CD14-positive monocyte (primary cell): ENCODE data around the gene ANKRD44. TPM values are rescaled to one million over a fixed set of nuclear protein-coding genes. Genes with fewer than 3 reads are reported as not detected.

Experiments used
- DNase-seq, 3 donors: peaks; one replicate each; pipeline ENCODE4 v3.0.0-alpha.2; 2011 to 2022
- H2AFZ ChIP-seq: 2 replicates; pipeline ENCODE4 v1.6.0; 2012; ENCODE audit warnings: mild to moderate bottlenecking, low read depth, low read length, inconsistent platforms; ENCODE audit not compliant: insufficient read depth, poor library complexity, severe bottlenecking
- H3K27ac ChIP-seq, 2 donors: 1 replicate in 1 of 2; 2 replicates in 1 of 2; pipeline ENCODE4 v1.5.1; 2012 to 2013; ENCODE audit warnings: low read length in 2 of 2, control low read depth in 1 of 2, inconsistent platforms in 1 of 2, low read depth in 1 of 2, mild to moderate bottlenecking in 1 of 2
- H3K27me3 ChIP-seq, 2 donors: one replicate each; pipeline versions ENCODE4 v1.6.0 to v1.6.1; 2011 to 2013; ENCODE audit warnings: low read length in 2 of 2; ENCODE audit not compliant: control insufficient read depth in 2 of 2, insufficient read depth in 2 of 2
- H3K36me3 ChIP-seq, 2 donors: replicated peaks in 1 of 2; 1 replicate in 1 of 2; 2 replicates in 1 of 2; pipeline versions ENCODE4 v1.5.1 to v1.6.1; 2012 to 2013; ENCODE audit warnings: low read length in 2 of 2, control low read depth in 1 of 2, inconsistent platforms in 1 of 2, mild to moderate bottlenecking in 1 of 2; ENCODE audit not compliant: insufficient read depth in 2 of 2, control insufficient read depth in 1 of 2
- H3K4me1 ChIP-seq, 2 donors: 1 replicate in 1 of 2; 2 replicates in 1 of 2; pipeline versions ENCODE4 v1.5.1 to v1.6.1; 2012 to 2013; ENCODE audit warnings: low read length in 2 of 2, control low read depth in 1 of 2, inconsistent platforms in 1 of 2, mild to moderate bottlenecking in 1 of 2, moderate library complexity in 1 of 2; ENCODE audit not compliant: insufficient read depth in 2 of 2, control insufficient read depth in 1 of 2
- H3K4me2 ChIP-seq: replicated peaks from 2 replicates; pipeline ENCODE3; 2012; ENCODE audit warnings: low read length, moderate library complexity, mild to moderate bottlenecking; ENCODE audit not compliant: poor library complexity, severe bottlenecking; ENCODE audit errors: extremely low read depth
- H3K4me3 ChIP-seq, 3 experiments: fragments of 200-600 bp in 1 of 3; sonication (generic) in 1 of 3; replicated peaks in 1 of 3; 1 replicate in 2 of 3; 2 replicates in 1 of 3; pipeline ENCODE4 v1.5.1; 2011 to 2013; ENCODE audit warnings: low read length in 3 of 3, mild to moderate bottlenecking in 3 of 3, control low read depth in 2 of 3, low read depth in 2 of 3, inconsistent platforms in 1 of 3, moderate library complexity in 1 of 3
- H3K79me2 ChIP-seq: 2 replicates; pipeline ENCODE4 v1.6.0; 2012; ENCODE audit warnings: mild to moderate bottlenecking, control low read depth, inconsistent platforms, low read length, moderate library complexity; ENCODE audit not compliant: insufficient read depth
- H3K9ac ChIP-seq: 2 replicates; pipeline ENCODE4 v1.6.0; 2017; ENCODE audit warnings: low read length, mild to moderate bottlenecking; ENCODE audit not compliant: insufficient read depth, poor library complexity, severe bottlenecking
- H3K9me3 ChIP-seq, 2 donors: replicated peaks in 1 of 2; 1 replicate in 1 of 2; 2 replicates in 1 of 2; pipeline versions ENCODE4 v1.5.1 to v1.6.1; 2012 to 2013; ENCODE audit warnings: low read length in 2 of 2, control low read depth in 1 of 2; ENCODE audit not compliant: control insufficient read depth in 1 of 2, insufficient read depth in 1 of 2
- H4K20me1 ChIP-seq: 2 replicates; pipeline ENCODE4 v1.6.0; 2012; ENCODE audit warnings: mild to moderate bottlenecking, low read length, control low read depth, moderate library complexity; ENCODE audit not compliant: insufficient read depth
- H3K27ac Mint-ChIP-seq, 7 donors: one replicate each; pipeline ENCODE4 v1.8.0; 2020; ENCODE audit warnings: mild to moderate bottlenecking in 7 of 7, mixed read lengths in 7 of 7, moderate library complexity in 6 of 7, inconsistent platforms in 2 of 7
- H3K27me3 Mint-ChIP-seq, 3 donors: one replicate each; pipeline ENCODE4 v1.8.0; 2021 to 2022; ENCODE audit warnings: low read depth in 3 of 3, mild to moderate bottlenecking in 3 of 3, mixed read lengths in 3 of 3, moderate library complexity in 3 of 3, inconsistent platforms in 1 of 3
- H3K36me3 Mint-ChIP-seq, 2 donors: one replicate each; pipeline ENCODE4 v1.8.0; 2020; ENCODE audit warnings: mixed read lengths in 2 of 2, inconsistent platforms in 1 of 2, mild to moderate bottlenecking in 1 of 2
- H3K4me1 Mint-ChIP-seq: one replicate; pipeline ENCODE4 v1.8.0; 2020; ENCODE audit warnings: mild to moderate bottlenecking, mixed read lengths
- H3K4me3 Mint-ChIP-seq, 2 donors: one replicate each; pipeline ENCODE4 v1.8.0; 2020; ENCODE audit warnings: mild to moderate bottlenecking in 2 of 2, mixed read lengths in 2 of 2, moderate library complexity in 1 of 2
- H3K9me3 Mint-ChIP-seq, 7 donors: one replicate each; pipeline ENCODE4 v1.8.0; 2020 to 2022; ENCODE audit warnings: mixed read lengths in 7 of 7, mild to moderate bottlenecking in 6 of 7, moderate library complexity in 6 of 7, inconsistent platforms in 2 of 7
- CTCF ChIP-seq: fragments of 200-600 bp; IDR thresholded peaks from one replicate; pipeline ENCODE4 v1.8.0; 2022; ENCODE audit warnings: antibody characterized with exemption, mild to moderate bottlenecking
- WGBS: methylation state at CpG from one replicate; pipeline ENCODE4 v1.1.5; 2013; ENCODE audit warnings: missing lambda C conversion rate; ENCODE audit not compliant: insufficient coverage; 5-methylcytosine and 5-hydroxymethylcytosine counted together
- intact Hi-C, 2 donors: fragments of 100-400 bp; cut with micrococcal nuclease; formaldehyde crosslinking; loops; one replicate each; pipeline versions ENCODE4 v1.15.0 to v1.15.1; 2023
- polyA plus RNA-seq, 3 donors: library from polyadenylated mRNA; depleted of rRNA in 1 of 3; unstranded in 2 of 3; stranded (reverse) in 1 of 3; fragments of 300-500 nt in 2 of 3; fragments of >200 nt in 1 of 3; fragmentation: Illumina TruSeq in 2 of 3; gene quantifications; 1 replicate in 2 of 3; 2 replicates in 1 of 3; pipeline ENCODE4 v1.2.3, GENCODE V29; 2012 to 2021

The ANKRD44 gene
- polyA plus RNA-seq, 3 donors = 55.7 to 91.9 (median 64.9) TPM

GRCh38 chr2:197054437-197054836 lies 256.1 kb downstream of the ANKRD44 start:
- Histone ChIP-seq H3K4me3 (no peak overlapping the region), H3K79me2 (no peaks in the 10 kb centered on the region), H3K27me3 (no peaks in the 10 kb centered on the region), H2AFZ (no peak overlapping the region), H3K27ac (no peak overlapping the region), H4K20me1 (peaks cover 4% of the 10 kb centered on the region), H3K4me1 (no peaks in the 10 kb centered on the region), H3K9ac (no peak overlapping the region), H3K36me3 (peaks cover 62 to 97% of the 10 kb centered on the region in 2 donors), H3K9me3 (peaks cover 4 to 17% of the 10 kb centered on the region in 2 donors), H3K4me2 (no peak overlapping the region)
- no peak for DNase-seq
- intact Hi-C loops = no loop called here
- Mint-ChIP-seq H3K4me3 (no peak overlapping the region), H3K36me3 (peaks cover 82% of the 10 kb centered on the region in 2 donors), H3K27ac (no peak overlapping the region), H3K27me3 (no peaks in the 10 kb centered on the region), H3K4me1 (no peaks in the 10 kb centered on the region), H3K9me3 (peaks cover 9 to 26% (median 15%) of the 10 kb centered on the region in 7 donors)
- no CpG with 5 or more reads among the region's 1 CpG for WGBS
- TF ChIP-seq CTCF = no peak

- WGBS = 86% methylated on average over 1 of the region's 4 CpGs
- peaks cover 9 to 24% (median 12%) of the 10 kb centered on the region in 7 donors for H3K9me3 Mint-ChIP-seq
- DNase-seq = no peak
- no peak for TF ChIP-seq CTCF
- H3K4me1 Mint-ChIP-seq = no peaks in the 10 kb centered on the region
- Histone ChIP-seq H2AFZ (no peak overlapping the region), H3K4me1 (no peaks in the 10 kb centered on the region), H3K4me2 (no peak overlapping the region), H3K4me3 (no peak overlapping the region), H3K27me3 (no peaks in the 10 kb centered on the region), H3K9ac (no peak overlapping the region), H3K9me3 (peaks cover 4 to 17% of the 10 kb centered on the region in 2 donors), H3K27ac (no peak overlapping the region), H3K79me2 (no peaks in the 10 kb centered on the region), H3K36me3 (peaks cover 55 to 84% of the 10 kb centered on the region in 2 donors), H4K20me1 (peaks cover 4% of the 10 kb centered on the region)
- intact Hi-C loops = no loop called here
- H3K27ac Mint-ChIP-seq = no peak overlapping the region
- H3K36me3 Mint-ChIP-seq = peaks cover 77 to 78% of the 10 kb centered on the region in 2 donors
- no peaks in the 10 kb centered on the region for H3K27me3 Mint-ChIP-seq
- no peak overlapping the region for H3K4me3 Mint-ChIP-seq
Measured at GRCh38 chr2:197052356-197052755, 258.2 kb downstream of the ANKRD44 start.
